HuH-7 (cell line): ENCODE data around the gene CHFR.
"Not testable (repeated sequence)": the region's sequence is repeated elsewhere in the genome, so short reads cannot be mapped to it uniquely, and the experiment has no call there.

Source experiments
- DNase-seq: peaks from one replicate; pipeline ENCODE4 v3.0.0; 2011; ENCODE audit warnings: low spot score

The CHFR gene

DNA sequence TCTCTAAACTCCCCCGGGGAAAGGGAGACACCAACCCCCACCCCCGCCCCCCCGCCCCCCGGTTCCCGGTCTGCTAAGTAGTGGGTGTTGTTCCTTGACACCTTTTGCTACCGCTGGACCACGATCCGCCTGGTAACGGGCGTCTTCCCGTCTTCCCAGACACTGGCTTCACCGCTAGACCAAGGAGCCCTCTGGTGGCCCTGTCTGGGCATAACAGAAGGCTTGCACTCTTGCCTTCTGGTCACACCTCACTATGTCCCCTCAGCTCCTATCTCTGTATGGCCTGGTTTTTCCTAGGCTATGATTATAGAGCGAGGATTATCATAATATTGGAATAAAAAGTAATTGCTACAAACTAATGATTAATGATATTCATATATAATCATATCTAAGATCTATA, 78.0 kb downstream of the CHFR start:
- DNase-seq = not testable (repeated sequence)

- DNase-seq = no peak
These were observed 79.9 kb downstream of the CHFR start for GRCh38 chr12:132807295-132808092.

DNA sequence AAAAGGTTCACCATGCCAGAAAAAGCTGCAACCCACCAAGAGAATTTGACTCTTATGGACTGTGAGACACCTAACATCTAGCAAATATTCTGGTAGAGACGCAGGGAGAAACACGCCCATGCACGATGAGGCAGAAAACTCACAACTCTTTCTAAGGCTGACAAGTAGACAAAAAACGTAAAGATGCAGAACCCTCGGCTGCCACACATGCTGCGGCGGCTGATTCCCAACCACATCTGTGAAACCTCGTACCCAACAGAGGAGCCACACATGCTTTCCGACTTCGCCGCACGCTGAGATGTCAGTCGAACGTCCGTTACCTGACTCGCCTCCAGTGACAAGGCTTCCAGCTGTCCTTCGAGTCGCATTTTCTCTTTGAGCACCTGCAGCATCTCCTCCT, 80.5 kb downstream of the CHFR start:
- no peak for DNase-seq

- DNase-seq = no peak
These were observed 83.0 kb downstream of the CHFR start for GRCh38 chr12:132804426-132804861.

GRCh38 chr12:132803888-132804287, 83.5 kb downstream of the CHFR start:
- DNase-seq = no peak

DNA sequence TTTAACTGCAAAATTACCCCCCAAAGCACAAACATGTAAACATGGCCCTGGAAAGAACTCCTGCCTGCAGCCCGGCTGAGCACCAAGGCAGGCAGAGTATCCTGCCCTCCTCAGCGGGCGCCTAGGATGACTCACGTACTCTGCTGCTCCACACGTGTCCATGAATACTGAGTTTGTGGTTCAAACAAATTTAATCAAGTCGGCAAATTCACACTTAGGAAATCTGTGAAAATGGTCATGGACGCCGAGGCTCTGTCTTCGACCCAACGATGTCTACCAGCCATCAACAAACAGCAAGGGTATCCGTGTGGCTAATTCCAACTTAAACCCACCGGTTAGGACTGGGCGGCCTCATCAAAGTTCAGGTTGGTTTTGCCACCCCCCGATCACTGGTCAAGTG, 84.3 kb downstream of the CHFR start:
- no peak for DNase-seq

- no peak for DNase-seq
These were observed 85.7 kb downstream of the CHFR start for GRCh38 chr12:132801741-132802140.

GRCh38 chr12:132798836-132799235, 88.6 kb downstream of the CHFR start:
- no peak for DNase-seq

DNA sequence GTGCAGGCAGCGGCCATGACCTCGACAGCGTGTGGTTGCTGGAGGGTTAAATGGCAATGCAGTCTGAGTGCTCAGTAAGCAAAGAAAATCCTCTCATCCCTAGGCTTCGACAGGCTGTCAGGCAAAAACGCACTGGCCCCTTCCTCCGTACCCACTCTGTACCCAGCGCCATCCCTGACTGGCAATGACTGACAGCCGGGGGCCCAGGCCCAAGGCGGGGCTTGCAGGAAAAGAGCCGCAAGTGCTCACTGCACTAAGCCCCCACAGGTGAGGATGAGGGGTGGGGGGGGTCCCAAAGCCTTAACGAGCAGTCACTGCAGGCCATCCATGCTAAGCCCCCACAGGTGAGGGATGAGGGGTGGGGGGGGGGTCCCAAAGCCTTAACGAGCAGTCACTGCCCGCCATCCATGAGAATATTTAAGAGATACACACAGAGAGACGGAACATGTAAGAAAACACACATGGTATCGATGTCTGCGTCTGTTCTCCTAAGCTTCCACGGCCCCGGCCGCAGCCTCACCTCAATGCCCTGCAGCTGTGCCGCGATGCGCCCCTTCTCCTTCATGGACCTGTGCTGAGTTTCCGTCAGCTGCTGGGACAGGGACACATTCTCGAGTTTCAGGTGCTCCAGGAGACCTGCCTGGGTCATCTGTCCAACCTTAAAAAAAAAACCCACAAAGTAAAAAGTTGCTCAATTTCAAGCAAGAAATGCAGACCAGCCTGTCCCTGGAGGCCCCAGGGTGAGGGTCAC, 89.4 kb downstream of the CHFR start:
- DNase-seq = no peak

DNA sequence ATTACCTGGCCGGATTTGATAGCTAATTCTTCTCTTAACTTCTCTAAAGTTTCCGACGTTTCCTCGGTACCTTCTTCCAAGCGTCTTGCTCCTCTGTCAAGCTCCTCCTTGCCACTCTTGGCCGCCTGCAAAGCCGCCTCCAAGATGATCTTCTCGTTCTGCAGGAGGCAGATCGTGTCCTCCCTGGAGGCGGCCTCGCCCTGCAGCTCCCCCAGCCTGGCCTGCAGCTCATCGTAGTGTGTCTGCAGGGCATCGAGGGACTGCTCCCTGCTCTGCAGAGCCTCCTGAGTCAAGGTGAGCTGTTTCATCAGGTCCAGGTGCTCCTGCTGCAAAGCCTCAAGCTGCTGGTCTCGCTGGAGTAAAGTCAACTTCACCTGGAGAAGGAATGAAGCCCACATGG, 91.6 kb downstream of the CHFR start:
- DNase-seq = no peak

DNA sequence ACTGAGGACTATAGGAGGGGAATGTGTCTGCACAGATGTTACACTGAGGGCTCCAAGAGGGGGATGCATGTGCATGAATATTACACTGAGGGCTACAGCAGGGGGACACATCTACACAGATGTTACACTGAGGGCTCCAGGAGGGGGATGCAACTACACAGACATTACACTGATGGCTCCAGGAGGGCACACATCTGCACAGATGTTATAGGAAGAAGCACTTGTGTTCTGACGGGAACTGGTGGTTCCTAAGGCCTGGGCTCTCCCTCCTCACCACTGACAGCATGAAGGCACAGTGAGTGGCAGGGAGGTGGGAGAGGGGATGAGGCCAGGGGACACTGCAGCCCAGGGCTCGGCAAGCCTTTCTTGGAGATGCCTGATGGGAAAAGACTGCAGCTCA, 95.5 kb downstream of the CHFR start:
- DNase-seq = not testable (repeated sequence)

- DNase-seq = no peak
These were observed 98.3 kb downstream of the CHFR start for GRCh38 chr12:132789099-132789471.

- DNase-seq = no peak
These were observed 98.9 kb downstream of the CHFR start for GRCh38 chr12:132788375-132789098.

- no peak for DNase-seq
These were observed 99.5 kb downstream of the CHFR start for GRCh38 chr12:132787877-132788276.

DNA sequence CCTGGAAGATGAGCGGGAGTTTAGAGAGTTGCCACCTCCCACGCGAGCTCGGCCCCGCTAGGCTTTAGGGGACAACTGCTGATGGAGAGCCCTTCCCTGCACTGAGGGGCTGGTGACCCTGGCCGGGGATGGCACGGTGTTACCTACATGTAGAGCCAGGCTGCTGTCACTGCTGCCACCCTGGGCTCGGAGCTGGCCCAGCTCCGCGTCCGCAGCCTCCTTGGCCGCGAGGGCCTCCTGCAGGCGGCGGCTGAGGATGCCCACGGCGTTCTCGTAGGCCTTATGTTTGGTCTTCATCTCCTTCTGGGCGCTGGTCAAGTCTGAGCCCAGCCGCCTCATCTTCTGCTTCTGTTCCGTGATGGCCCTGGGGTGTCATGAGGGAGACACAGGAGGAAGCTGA, 101.2 kb downstream of the CHFR start:
- DNase-seq = no peak

DNA sequence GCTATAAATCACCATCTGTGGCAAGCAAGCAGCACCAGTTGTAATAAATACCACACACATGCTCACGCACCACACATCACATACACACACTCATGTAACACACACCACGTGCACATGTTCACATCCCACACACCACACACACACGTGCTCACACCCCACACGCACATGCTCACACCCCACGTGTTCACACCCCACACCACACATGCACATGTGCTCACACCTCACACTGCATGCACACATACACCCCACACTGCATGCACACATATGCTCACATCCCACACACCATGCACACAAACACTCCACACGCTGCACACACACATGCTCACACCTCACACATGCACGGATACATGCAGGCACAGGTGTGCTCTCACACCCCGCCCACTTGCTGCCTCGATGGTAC, 102.8 kb downstream of the CHFR start:
- DNase-seq = no peak

GRCh38 chr12:132783917-132784531, 103.4 kb downstream of the CHFR start:
- no peak for DNase-seq
